Measurements from ENCODE around the gene IGFBP5.

DNA sequence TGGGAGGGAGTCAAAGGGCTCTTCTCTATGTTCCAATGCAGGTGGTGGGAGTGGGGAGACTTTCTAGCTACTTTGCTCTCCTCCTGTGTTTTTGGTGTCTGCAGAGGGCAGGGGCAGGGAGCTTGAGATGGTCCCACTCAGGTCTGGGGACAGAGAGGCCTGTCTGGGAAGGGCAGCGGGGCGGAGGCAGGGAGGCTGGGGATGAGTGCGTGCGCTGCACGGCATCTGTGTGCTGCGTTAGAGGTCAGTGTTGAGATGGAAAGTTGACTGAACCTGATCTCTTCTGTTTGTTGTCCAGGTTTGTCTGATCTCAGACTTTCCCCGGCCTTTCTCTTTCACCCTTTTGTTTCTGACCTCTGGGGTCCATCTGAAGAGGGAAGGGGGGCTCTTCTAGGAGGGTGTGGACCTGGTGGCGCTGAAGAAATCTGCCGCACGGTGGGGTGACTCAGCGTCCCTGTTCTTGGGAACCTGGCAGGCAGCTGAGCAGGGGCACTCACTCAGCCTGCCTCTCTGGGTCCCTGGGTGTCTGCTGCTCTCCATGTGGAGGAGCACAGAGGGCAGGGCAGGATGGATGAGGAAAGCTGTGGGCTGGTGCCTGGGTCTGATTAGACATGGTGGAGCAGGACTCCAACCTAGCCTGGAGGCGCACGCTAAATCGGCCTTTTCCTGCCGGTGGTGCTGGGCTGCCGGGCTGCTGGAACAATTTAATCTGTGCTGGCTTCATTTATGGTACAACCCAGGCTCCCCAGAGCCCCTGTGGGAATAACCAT, 38.1 kb downstream of the IGFBP5 start:
- no peak for TF ChIP-seq RAD21 (IDR thresholded peaks at IDR 0.05; ENCODE audit: low read depth)
- TF ChIP-seq ZBTB7A (IDR thresholded peaks at IDR 0.05; ENCODE audit: low read depth), result no peak
- no peak for TF ChIP-seq TCF12 (IDR thresholded peaks at IDR 0.05; ENCODE audit: low read depth)
